Measurements from ENCODE around the gene ANAPC2.

The ANAPC2 gene

DNA sequence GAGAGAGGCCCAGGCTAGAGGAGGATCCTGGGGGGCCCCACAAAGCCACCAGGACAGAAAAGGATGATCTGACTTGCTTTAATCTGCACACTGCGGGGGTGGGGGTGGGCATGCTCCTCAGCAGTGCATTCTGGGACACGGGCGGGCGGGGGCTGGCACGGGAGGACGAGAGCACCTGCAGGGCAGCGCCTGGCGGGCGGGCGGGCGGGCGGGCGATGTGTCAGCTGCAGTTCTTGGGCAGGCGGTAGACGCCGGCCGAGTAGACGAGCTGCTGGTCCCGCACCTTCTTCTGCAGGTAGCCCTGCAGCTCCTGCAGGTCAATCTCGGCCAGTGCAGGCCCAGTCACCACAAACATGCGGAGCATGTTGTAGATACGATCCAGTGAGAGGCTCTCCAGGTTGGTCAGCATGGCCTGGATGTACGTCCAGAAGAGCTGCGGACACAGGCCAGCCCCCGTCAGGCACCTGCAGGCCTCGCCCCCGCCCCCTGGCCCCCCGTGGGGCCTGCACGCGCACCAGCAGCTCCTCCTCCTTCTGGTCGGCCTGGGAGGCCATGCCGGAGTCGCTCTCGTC is 13.6 kb downstream of the ANAPC2 start:
- DNase-seq (ENCODE audit: low read depth) = no peak

DNA sequence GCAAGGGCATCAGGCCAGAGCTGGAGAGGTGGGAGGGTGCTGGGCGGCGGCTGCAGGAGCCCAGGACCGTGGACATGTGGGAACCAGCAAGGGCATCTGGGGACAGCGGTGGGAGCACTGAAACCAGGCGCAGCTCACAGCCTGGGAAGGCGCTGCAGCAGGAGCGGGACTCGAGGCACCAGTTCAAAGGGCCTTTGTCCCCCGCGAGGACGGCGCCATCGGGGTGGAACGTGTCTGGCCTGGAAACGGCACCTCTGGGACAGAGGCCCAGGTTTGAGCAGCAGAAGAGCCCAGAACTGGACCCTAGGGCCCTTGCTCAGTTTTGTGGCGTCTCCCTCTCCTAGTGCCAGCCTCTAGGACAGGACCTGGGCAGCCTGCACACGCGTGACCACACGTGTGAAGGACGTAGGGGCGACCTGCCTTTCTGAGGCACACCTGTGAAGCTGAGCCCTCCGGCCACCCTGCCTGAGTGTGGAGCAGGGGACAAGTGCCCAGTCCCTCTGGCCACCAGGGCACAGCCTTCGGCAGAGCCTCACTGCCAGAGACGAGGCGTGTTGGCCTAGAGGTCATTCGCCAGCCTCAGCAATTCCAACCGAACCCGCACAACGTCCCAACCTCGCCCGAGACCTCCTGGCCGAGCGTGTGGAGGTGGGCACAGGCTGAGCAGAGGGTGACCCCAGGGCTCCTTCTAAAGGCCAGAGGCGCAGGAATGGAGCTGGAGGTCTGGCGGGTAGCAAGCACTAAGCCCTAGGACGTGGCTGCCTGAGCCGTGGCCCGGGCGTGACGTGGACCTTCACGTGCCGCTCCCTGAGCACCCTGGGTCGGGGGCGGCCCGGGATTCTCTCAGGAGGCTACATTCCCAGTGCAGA is 14.3 kb downstream of the ANAPC2 start:
- no peak for DNase-seq (ENCODE audit: low read depth)

DNA sequence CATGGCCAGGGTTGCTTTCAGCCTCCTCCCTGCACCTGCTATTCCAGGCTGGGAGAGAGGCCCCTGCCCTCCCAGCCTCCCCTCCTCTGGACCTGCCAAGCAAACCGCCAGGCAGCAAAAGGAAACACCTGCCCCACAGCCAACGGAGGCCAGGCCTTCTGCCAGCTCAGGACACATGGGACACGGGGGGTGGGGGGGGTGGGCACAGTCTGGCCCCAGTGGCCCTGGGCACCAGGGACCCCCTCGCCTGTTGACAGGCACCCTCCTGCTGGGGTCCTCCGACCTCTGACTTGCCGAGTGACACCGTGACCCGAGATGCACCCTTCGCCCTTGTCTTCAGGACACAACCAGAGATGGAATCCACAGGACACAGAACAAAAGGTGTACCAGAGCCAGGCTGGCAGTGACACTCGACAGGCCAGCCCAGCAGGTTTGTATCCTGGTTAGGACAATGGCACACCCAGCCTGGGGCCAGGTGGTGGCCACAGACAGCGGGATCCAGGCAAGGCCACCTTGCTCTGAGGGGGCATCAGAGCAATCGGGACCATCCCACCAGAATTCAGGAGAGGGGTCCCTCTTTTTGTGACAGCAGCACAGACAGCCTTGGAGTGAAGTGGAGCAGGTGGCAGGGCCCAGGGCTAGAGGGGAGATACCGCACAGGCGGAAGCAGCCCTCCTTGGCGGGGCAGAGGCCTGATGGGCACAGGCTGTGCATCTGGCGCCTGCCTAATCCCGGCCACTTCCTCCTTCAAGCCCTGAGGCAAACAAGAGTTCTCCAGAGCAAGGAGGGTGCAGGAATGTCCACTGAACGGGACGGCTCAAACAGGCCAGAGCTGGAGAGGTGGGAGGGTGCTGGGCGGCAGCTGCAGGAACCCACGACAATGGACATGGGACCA is 15.2 kb downstream of the ANAPC2 start:
- no peak for DNase-seq (ENCODE audit: low read depth)

GRCh38 chr9:137171149-137171900 is 17.0 kb downstream of the ANAPC2 start:
- no peak for DNase-seq (ENCODE audit: low read depth)

GRCh38 chr9:137170486-137171148 is 17.7 kb downstream of the ANAPC2 start:
- DNase-seq (ENCODE audit: low read depth) = no peak

GRCh38 chr9:137169896-137170358 is 18.4 kb downstream of the ANAPC2 start, which contains the start of gene LRRC26:
Gene LRRC26 (minus strand): TSS chr9:137170051. CDS start chr9:137169943, 108 bp downstream.
- DNase-seq (ENCODE audit: low read depth) = no peak

DNA sequence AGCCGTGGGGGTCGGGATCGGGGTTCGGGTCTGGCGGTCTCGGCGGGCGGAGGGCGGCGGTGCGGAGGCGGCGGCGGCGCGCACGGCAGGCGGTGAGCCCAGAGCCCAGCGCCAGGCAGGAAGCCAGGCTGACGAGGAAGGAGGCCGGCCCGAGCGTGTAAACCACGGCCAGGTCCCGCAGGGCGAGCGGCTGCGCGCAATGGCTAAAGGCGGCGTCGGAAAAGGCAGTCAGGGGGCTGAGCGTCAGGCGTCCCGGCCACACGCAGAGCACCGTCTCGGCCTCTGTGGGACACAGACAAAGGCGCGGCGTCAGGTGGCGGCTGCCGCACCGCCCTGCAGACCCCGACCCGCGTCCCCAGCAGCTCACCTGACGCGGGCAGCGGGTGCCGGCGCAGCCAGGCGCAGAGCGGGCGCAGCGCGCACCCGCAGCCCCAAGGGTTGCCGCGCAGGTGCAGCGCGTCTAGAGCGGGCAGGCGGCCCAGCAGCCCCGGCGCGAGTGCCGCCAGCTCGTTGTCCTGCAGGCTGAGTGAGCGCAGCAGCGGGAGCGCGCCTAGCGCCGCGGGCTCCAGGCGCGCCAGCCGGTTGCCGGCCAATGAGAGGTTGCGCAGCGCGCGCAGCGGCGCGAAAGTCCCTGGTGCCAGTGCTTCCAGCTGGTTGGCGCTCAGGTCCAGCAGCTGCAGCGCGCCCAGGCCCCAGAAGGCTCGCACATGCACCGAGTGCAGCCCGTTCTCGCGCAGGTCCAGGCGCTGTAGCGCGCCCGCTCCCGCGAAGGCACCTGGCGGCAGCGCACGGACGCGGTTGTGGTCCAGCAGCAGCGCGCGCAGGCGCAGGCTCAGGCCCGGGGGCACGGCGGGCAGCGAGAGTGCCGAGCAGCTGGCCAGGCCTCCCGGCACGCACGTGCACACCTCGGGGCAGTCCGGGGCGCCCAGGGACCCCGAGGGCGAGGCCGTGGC is 19.2 kb downstream of the ANAPC2 start:
- no peak for DNase-seq (ENCODE audit: low read depth)

- no peak for DNase-seq (ENCODE audit: low read depth)
Measured at GRCh38 chr9:137168573-137168903, 19.8 kb downstream of the ANAPC2 start.

DNA sequence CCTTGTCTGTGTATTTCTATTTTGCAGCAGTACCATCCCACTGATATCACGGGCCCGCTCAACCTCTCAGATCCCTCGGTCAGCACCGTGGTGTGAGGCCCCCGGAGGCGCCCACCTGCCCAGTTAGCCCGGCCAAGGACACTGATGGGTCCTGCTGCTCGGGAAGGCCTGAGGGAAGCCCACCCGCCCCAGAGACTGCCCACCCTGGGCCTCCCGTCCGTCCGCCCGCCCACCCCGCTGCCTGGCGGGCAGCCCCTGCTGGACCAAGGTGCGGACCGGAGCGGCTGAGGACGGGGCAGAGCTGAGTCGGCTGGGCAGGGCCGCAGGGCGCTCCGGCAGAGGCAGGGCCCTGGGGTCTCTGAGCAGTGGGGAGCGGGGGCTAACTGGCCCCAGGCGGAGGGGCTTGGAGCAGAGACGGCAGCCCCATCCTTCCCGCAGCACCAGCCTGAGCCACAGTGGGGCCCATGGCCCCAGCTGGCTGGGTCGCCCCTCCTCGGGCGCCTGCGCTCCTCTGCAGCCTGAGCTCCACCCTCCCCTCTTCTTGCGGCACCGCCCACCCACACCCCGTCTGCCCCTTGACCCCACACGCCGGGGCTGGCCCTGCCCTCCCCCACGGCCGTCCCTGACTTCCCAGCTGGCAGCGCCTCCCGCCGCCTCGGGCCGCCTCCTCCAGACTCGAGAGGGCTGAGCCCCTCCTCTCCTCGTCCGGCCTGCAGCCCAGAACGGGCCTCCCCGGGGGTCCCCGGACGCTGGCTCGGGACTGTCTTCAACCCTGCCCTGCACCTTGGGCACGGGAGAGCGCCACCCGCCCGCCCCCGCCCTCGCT is 20.4 kb downstream of the ANAPC2 start:
- no peak for DNase-seq (ENCODE audit: low read depth)

- DNase-seq (ENCODE audit: low read depth) = no peak
Measured at GRCh38 chr9:137167277-137167746, 21.0 kb downstream of the ANAPC2 start.

- no peak for DNase-seq (ENCODE audit: low read depth)
Measured at GRCh38 chr9:137166380-137167229, 21.8 kb downstream of the ANAPC2 start.

DNA sequence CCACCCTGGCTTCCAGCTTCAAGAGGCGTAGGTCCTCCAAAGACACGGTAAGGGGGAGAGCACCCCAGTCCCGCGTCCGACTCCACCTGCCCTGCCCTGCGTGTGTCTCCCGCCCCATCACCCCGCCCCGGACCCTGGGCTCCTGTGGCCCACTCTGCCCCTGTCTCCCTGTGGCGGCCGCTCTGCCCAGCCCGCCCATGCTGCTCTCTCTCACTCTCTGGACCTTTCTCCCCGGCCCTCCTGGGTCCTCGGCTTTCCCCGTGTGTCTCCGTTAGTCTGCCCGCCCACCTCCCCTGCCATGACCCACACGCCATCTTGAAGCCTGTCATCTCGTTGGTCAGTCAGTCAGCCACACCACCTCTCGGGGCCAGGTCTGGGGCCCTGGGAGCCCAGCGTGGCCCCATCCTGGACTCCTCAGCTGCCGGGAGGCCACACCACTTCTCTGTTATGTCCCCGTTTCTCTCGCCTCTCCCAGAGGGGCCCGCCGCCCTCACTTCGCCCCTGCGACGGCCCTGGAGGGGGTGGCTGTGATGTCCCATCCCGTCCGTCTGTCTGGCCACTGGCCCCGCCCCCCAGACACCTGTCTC is 23.0 kb downstream of the ANAPC2 start:
- DNase-seq (ENCODE audit: low read depth) = no peak

DNA sequence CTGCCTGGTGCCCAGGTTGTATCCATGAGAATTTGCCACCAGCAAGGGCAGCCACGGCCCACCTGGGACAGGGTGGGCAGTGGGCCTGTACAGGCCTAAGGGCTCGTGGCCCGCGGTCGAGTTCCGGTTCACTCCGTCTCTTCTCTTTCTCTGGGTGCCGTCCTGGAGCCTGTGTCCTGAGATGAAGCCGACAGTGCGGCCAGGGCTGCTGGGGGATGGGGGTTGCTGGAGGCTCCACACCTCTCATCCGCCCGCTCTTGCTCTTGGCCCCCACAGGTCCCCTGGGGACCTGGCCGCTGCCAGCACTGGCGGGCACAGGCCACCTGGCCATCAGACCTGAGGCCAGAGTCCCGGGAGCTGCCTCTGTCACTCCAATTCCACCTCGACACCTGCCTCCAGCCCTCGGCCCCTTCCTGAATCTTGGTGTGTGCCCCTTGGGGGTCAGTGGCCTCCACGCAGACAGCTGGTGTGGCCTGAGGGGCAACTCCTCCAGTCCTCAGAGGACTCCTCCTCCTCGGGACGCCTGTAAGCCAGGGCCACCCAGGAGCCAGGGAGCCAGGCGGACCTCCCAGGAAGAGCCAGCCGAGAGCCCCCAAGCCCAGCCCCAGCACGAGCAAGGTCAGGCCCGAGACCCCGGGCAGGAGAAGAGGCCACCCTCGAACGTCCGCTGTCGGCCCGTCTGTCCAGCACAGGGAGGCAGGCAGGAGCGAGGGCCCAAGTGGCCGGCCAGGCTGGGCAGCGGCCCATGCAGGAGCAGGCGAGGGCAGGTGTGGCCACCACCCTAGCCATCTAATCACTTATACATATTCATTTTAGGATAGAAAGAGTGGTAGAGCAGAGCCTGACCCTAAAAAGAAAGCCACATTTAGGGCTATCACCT is 23.8 kb downstream of the ANAPC2 start:
- no peak for DNase-seq (ENCODE audit: low read depth)

- DNase-seq (ENCODE audit: low read depth) = no peak
Measured at GRCh38 chr9:137163805-137164204, 24.6 kb downstream of the ANAPC2 start.

DNA sequence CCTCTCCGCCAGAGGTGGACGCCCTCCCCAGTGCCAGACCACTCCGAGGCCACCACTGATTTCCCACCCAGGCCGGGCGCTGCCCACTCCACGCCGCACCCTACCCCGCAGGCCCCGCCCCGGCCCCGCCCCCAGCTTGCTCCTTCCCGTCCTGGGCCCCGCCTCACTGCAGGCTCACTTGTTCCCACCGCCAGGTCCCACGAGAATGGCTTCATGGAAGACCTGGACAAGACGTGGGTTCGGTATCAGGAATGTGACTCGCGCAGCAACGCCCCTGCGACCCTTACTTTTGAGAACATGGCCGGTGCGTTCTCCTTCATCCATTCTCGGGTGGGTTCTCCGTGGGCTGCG is 25.0 kb downstream of the ANAPC2 start:
- no peak for DNase-seq (ENCODE audit: low read depth)

- DNase-seq (ENCODE audit: low read depth) = no peak
Measured at GRCh38 chr9:137162505-137163364, 25.6 kb downstream of the ANAPC2 start.

All from fibroblast of the conjunctiva (primary cell).